HepG2 (cell line): Measurements from ENCODE around the gene FAM174B. TPM values are rescaled to one million over a fixed set of nuclear protein-coding genes. Genes with fewer than 3 reads are reported as not detected.

ENCODE experiments used
- GTF2F1 ChIP-seq: fragments of 150-350 bp; IDR thresholded peaks from 2 replicates; pipeline ENCODE4 v1.6.1; 2014; ENCODE audit warnings: low read length
- MED13 ChIP-seq: sonication (generic); formaldehyde crosslinking; IDR thresholded peaks from 2 replicates; pipeline ENCODE4 v1.5.0; 2020; ENCODE audit warnings: missing genetic modification reagents
- RARA ChIP-seq: IDR thresholded peaks from 2 replicates; pipeline ENCODE4 v1.6.1; 2016; ENCODE audit warnings: missing genetic modification reagents, missing compliant biosample characterization
- THAP11 ChIP-seq: IDR thresholded peaks from 2 replicates; pipeline ENCODE4 v1.6.1; 2016; ENCODE audit warnings: missing biosample characterization, missing genetic modification reagents
- YEATS4 ChIP-seq: sonication (generic); formaldehyde crosslinking; IDR thresholded peaks from 2 replicates; pipeline ENCODE4 v1.4.0; 2020; ENCODE audit warnings: missing genetic modification reagents, borderline replicate concordance
- ZNF503 ChIP-seq: sonication (generic); formaldehyde crosslinking; IDR thresholded peaks from 2 replicates; pipeline ENCODE4 v1.4.0; 2020; ENCODE audit warnings: missing genetic modification reagents
- ZNF773 ChIP-seq: sonication (generic); formaldehyde crosslinking; IDR thresholded peaks from 2 replicates; pipeline ENCODE4 v1.4.0; 2020; ENCODE audit warnings: missing genetic modification reagents, borderline replicate concordance
- ZNF883 ChIP-seq: sonication (generic); formaldehyde crosslinking; IDR thresholded peaks from 2 replicates; pipeline ENCODE4 v1.5.1; 2020; ENCODE audit warnings: mild to moderate bottlenecking, missing genetic modification reagents; ENCODE audit errors: not compliant biosample characterization
- polyA plus RNA-seq, 8 experiments: library from polyadenylated mRNA; depleted of rRNA in 3 of 8; stranded (reverse) in 7 of 8; unstranded in 1 of 8; fragments of >200 nt; fragmentation: Illumina TruSeq in 4 of 8; extraction: Trizol in 4 of 8; gene quantifications; 2 replicates each; pipeline versions ENCODE4 v1.2.1 to v1.2.3, GENCODE V29; 2011 to 2016; ENCODE audit warnings: low read depth in 4 of 8, missing spikeins in 1 of 8, mixed read lengths in 1 of 8; ENCODE audit not compliant: insufficient read depth in 1 of 8
- total RNA-seq, 5 experiments: library from RNA; depleted of rRNA; stranded (reverse); fragments of >200 nt; fragmentation: Illumina TruSeq; extraction: Trizol; gene quantifications; 2 replicates each; pipeline ENCODE4 v1.2.3, GENCODE V29; 2016; ENCODE audit warnings: low read depth in 1 of 5
- TF ChIP-seq, protein P1 (sequence below): sonication (generic); formaldehyde crosslinking; IDR thresholded peaks from 2 replicates; pipeline ENCODE4 v1.5.0; 2020; ENCODE audit warnings: mild to moderate bottlenecking, missing genetic modification reagents
- TF ChIP-seq, protein P2 (sequence below): sonication (generic); formaldehyde crosslinking; IDR thresholded peaks from 2 replicates; pipeline ENCODE4 v1.4.0; 2020; ENCODE audit warnings: missing genetic modification reagents

The FAM174B gene
- total and polyA plus RNA-seq, 2 of the 13 experiments (the other 11 are each of a cell fraction or from before 2014, with no cell fraction given) = 0.90 to 2.1 TPM

DNA sequence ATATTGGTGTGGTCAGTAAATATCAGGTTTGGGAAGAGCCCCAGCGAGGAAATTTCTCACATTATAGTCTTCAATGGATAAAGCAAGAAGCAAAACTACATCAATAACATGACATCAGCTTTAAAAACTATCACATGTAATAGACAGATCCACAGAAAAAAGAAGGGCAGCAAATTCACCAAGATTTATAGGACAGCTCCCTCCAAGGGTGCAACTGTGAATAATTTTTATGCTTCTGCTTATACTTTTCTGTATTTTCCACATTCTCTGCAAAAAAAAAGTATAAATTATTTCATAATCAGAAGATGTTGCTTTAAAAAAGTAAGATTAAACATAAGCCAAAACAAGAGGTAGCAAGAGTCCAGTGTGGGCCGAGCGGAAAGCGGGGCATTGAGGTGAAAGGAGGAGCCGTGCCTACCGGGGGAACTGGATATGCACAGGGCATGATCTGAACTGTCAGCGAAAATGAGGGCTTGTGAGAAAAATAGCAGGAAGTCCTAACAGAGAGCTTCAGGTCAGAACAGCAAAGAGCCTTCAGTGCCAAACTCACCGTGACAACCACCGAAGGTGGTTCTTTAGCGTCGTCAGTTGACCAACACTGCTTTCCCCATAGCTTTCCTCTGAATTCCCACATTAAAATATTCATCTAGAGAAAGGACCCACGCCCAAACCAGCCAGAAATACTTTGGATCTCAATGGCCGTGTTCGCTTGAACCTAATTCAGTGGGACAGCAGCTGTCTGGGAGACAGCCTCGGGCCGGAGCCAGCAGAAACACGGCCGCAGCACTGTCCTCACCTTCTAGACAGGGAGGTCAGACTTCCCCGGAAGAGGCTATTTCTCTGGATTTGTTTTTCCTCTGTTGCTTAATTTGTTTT lies 59.8 kb downstream of the FAM174B start (continued):
- TF ChIP-seq ZNF503 (CRISPR knock-in tag) = no peak
- TF ChIP-seq GTF2F1 = no peak
- no peak for TF ChIP-seq THAP11 (CRISPR knock-in tag)
- no peak for TF ChIP-seq RARA
- TF ChIP-seq YEATS4 (CRISPR knock-in tag) = no peak
- no peak for TF ChIP-seq ZNF773 (CRISPR knock-in tag)
- no peak for TF ChIP-seq MED13
- TF ChIP-seq, protein P1, sequence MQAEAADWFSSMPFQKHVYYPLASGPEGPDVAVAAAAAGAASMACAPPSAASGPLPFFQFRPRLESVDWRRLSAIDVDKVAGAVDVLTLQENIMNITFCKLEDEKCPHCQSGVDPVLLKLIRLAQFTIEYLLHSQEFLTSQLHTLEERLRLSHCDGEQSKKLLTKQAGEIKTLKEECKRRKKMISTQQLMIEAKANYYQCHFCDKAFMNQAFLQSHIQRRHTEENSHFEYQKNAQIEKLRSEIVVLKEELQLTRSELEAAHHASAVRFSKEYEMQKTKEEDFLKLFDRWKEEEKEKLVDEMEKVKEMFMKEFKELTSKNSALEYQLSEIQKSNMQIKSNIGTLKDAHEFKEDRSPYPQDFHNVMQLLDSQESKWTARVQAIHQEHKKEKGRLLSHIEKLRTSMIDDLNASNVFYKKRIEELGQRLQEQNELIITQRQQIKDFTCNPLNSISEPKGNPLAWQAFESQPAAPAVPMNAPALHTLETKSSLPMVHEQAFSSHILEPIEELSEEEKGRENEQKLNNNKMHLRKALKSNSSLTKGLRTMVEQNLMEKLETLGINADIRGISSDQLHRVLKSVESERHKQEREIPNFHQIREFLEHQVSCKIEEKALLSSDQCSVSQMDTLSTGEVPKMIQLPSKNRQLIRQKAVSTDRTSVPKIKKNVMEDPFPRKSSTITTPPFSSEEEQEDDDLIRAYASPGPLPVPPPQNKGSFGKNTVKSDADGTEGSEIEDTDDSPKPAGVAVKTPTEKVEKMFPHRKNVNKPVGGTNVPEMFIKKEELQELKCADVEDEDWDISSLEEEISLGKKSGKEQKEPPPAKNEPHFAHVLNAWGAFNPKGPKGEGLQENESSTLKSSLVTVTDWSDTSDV (CRISPR knock-in tag) = no peak
- TF ChIP-seq ZNF883 (CRISPR knock-in tag) = no peak
- TF ChIP-seq, protein P2, sequence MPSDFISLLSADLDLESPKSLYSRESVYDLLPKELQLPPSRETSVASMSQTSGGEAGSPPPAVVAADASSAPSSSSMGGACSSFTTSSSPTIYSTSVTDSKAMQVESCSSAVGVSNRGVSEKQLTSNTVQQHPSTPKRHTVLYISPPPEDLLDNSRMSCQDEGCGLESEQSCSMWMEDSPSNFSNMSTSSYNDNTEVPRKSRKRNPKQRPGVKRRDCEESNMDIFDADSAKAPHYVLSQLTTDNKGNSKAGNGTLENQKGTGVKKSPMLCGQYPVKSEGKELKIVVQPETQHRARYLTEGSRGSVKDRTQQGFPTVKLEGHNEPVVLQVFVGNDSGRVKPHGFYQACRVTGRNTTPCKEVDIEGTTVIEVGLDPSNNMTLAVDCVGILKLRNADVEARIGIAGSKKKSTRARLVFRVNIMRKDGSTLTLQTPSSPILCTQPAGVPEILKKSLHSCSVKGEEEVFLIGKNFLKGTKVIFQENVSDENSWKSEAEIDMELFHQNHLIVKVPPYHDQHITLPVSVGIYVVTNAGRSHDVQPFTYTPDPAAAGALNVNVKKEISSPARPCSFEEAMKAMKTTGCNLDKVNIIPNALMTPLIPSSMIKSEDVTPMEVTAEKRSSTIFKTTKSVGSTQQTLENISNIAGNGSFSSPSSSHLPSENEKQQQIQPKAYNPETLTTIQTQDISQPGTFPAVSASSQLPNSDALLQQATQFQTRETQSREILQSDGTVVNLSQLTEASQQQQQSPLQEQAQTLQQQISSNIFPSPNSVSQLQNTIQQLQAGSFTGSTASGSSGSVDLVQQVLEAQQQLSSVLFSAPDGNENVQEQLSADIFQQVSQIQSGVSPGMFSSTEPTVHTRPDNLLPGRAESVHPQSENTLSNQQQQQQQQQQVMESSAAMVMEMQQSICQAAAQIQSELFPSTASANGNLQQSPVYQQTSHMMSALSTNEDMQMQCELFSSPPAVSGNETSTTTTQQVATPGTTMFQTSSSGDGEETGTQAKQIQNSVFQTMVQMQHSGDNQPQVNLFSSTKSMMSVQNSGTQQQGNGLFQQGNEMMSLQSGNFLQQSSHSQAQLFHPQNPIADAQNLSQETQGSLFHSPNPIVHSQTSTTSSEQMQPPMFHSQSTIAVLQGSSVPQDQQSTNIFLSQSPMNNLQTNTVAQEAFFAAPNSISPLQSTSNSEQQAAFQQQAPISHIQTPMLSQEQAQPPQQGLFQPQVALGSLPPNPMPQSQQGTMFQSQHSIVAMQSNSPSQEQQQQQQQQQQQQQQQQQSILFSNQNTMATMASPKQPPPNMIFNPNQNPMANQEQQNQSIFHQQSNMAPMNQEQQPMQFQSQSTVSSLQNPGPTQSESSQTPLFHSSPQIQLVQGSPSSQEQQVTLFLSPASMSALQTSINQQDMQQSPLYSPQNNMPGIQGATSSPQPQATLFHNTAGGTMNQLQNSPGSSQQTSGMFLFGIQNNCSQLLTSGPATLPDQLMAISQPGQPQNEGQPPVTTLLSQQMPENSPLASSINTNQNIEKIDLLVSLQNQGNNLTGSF (CRISPR knock-in tag) = no peak
